Neural cell (in vitro differentiated cells): ENCODE measurements around the gene FSCN2.

Experiments
- CTCF ChIP-seq: fragments of 450-650 bp; IDR thresholded peaks from 2 replicates; pipeline ENCODE4 v1.5.1; 2014; ENCODE audit warnings: antibody characterized with exemption, mild to moderate bottlenecking, moderate library complexity; ENCODE audit not compliant: poor library complexity, severe bottlenecking
- EP300 ChIP-seq: fragments of 450-650 bp; conservative IDR thresholded peaks from 2 replicates; pipeline ENCODE4 v1.6.1; 2014; ENCODE audit warnings: antibody characterized with exemption, mild to moderate bottlenecking, moderate library complexity; ENCODE audit not compliant: poor library complexity, severe bottlenecking
- EZH2 ChIP-seq: fragments of 200-600, 300-800 bp; shearing (Covaris generic), sonication (generic); IDR thresholded peaks from 2 replicates; pipeline ENCODE4 v1.6.1; 2014; ENCODE audit warnings: antibody characterized with exemption, low read length, borderline replicate concordance, mild to moderate bottlenecking; ENCODE audit not compliant: insufficient read depth, poor library complexity, severe bottlenecking
- POLR2AphosphoS5 ChIP-seq: IDR thresholded peaks from 2 replicates; pipeline ENCODE4 v1.6.1; 2012
- RAD21 ChIP-seq: fragments of 450-650 bp; conservative IDR thresholded peaks from 2 replicates; pipeline ENCODE4 v1.6.1; 2014; ENCODE audit warnings: antibody characterized with exemption, mild to moderate bottlenecking, moderate library complexity
- REST ChIP-seq: IDR thresholded peaks from 2 replicates; pipeline ENCODE4 v1.6.1; 2012; ENCODE audit warnings: borderline replicate concordance
- TAF1 ChIP-seq: IDR thresholded peaks from 2 replicates; pipeline ENCODE4 v1.6.1; 2012; ENCODE audit warnings: low read depth

GRCh38 chr17:81518113-81518784, 9.9 kb upstream of the FSCN2 start:
- no peak for TF ChIP-seq EP300
- TF ChIP-seq POLR2AphosphoS5, result no peak
- TF ChIP-seq CTCF, result no peak
- no peak for TF ChIP-seq REST
- no peak for TF ChIP-seq EZH2
- no peak for TF ChIP-seq TAF1
- TF ChIP-seq RAD21, result no peak
